Activated T-cell treated with anti-CD3 and anti-CD28 coated beads, Interleukin-2, amount 50 U/mL, for 72 hours (primary cell): ENCODE results near the gene CYTH1. TPM values are rescaled to one million over a fixed set of nuclear protein-coding genes. Genes with fewer than 3 reads are reported as not detected.
A peak's percentile ranks its signal among the peaks of the same experiment; 100 is the strongest.
"Not testable (repeated sequence)": the region's sequence is repeated elsewhere in the genome, so short reads cannot be mapped to it uniquely, and the experiment has no call there.

Experiments used
- ATAC-seq, 2 donors: fragments of 150-1000 bp; cut with Tn5 transposase; replicated peaks in 1 of 2; 2 replicates each; pipeline ENCODE4 v1.10.0; 2021; ENCODE audit warnings: moderate library complexity in 2 of 2, mild to moderate bottlenecking in 1 of 2
- DNase-seq, 2 donors: peaks; one replicate each; pipeline ENCODE4 v3.0.0; 2021 to 2022; ENCODE audit warnings: mixed read lengths in 1 of 2
- H3K27ac Mint-ChIP-seq: one replicate; pipeline ENCODE4 v1.8.0; 2022; ENCODE audit warnings: mild to moderate bottlenecking, moderate library complexity, mixed read lengths
- H3K27me3 Mint-ChIP-seq: one replicate; pipeline ENCODE4 v1.8.0; 2022; ENCODE audit warnings: low read depth, mixed read lengths
- H3K36me3 Mint-ChIP-seq, 2 donors: one replicate each; pipeline ENCODE4 v1.8.0; 2022; ENCODE audit warnings: mixed read lengths in 2 of 2, mild to moderate bottlenecking in 1 of 2; ENCODE audit not compliant: insufficient read depth in 2 of 2
- H3K4me1 Mint-ChIP-seq: one replicate; pipeline ENCODE4 v1.8.0; 2022; ENCODE audit warnings: low read depth, mixed read lengths
- H3K4me3 Mint-ChIP-seq, 2 donors: one replicate each; pipeline ENCODE4 v1.8.0; 2022; ENCODE audit warnings: mild to moderate bottlenecking in 2 of 2, mixed read lengths in 2 of 2, moderate library complexity in 2 of 2
- H3K9me3 Mint-ChIP-seq, 2 donors: one replicate each; pipeline ENCODE4 v1.8.0; 2022; ENCODE audit warnings: mixed read lengths in 2 of 2
- total RNA-seq, 2 donors: library from RNA; stranded (reverse); gene quantifications; one replicate each; pipeline ENCODE4 v1.2.3, GENCODE V29; 2022

The CYTH1 gene
- total RNA-seq, 2 donors from 2014 or later: 163 to 204 TPM

GRCh38 chr17:78761789-78762406, 20.2 kb downstream of the CYTH1 start:
- peaks cover 78% of the 10 kb centered on the region for H3K4me1 Mint-ChIP-seq
- no peaks in the 10 kb centered on the region for H3K27me3 Mint-ChIP-seq
- DNase-seq: no peak
- H3K9me3 Mint-ChIP-seq: no peaks in the 10 kb centered on the region
- peak overlapping the region; percentile 46 to 77 for H3K4me3 Mint-ChIP-seq
- ATAC-seq: peak; percentile 15 to 39
- peaks cover 0 to 1% of the 10 kb centered on the region in 2 donors for H3K36me3 Mint-ChIP-seq
- peak overlapping the region; percentile 92 for H3K27ac Mint-ChIP-seq

- H3K4me3 Mint-ChIP-seq: peak overlapping the region; percentile 81 to 82
- DNase-seq (no peak), ATAC-seq (no peak)
- H3K9me3 Mint-ChIP-seq: no peaks in the 10 kb centered on the region
- peak overlapping the region; percentile 84 for H3K27ac Mint-ChIP-seq
- H3K36me3 Mint-ChIP-seq: peaks cover 0 to 1% of the 10 kb centered on the region in 2 donors
- peaks cover 90% of the 10 kb centered on the region for H3K4me1 Mint-ChIP-seq
- no peaks in the 10 kb centered on the region for H3K27me3 Mint-ChIP-seq
Measured at GRCh38 chr17:78759969-78760352, 22.1 kb downstream of the CYTH1 start.

- DNase-seq (peak; percentile 75 to 78), ATAC-seq (peak; percentile 68 to 84)
- Mint-ChIP-seq H3K27ac (peak overlapping the region; percentile 84), H3K27me3 (no peaks in the 10 kb centered on the region), H3K4me1 (peaks cover 85% of the 10 kb centered on the region), H3K9me3 (no peaks in the 10 kb centered on the region), H3K36me3 (peaks cover 0 to 1% of the 10 kb centered on the region in 2 donors), H3K4me3 (peak overlapping the region; percentile 81 to 82)
Measured at GRCh38 chr17:78759203-78759968, 22.7 kb downstream of the CYTH1 start.

GRCh38 chr17:78753316-78754250, 28.5 kb downstream of the CYTH1 start:
- Mint-ChIP-seq H3K4me1 (peaks cover 90% of the 10 kb centered on the region), H3K36me3 (peaks cover 0 to 1% of the 10 kb centered on the region in 2 donors), H3K27ac (peak overlapping the region; percentile 54), H3K9me3 (no peaks in the 10 kb centered on the region), H3K27me3 (no peaks in the 10 kb centered on the region), H3K4me3 (peak overlapping the region; percentile 49 to 70)
- peak; percentile 46 to 53 for DNase-seq
- ATAC-seq: peak; percentile 53 to 57

GRCh38 chr17:78751447-78752161, 30.5 kb downstream of the CYTH1 start:
- peaks cover 0 to 1% of the 10 kb centered on the region in 2 donors for H3K36me3 Mint-ChIP-seq
- H3K27ac Mint-ChIP-seq: peak overlapping the region; percentile 95
- peaks cover 90% of the 10 kb centered on the region for H3K4me1 Mint-ChIP-seq
- H3K4me3 Mint-ChIP-seq: peak overlapping the region; percentile 59 to 60
- no peak for DNase-seq
- ATAC-seq: no peak
- H3K9me3 Mint-ChIP-seq: no peaks in the 10 kb centered on the region
- no peaks in the 10 kb centered on the region for H3K27me3 Mint-ChIP-seq

- H3K4me1 Mint-ChIP-seq: peaks cover 90% of the 10 kb centered on the region
- H3K27me3 Mint-ChIP-seq, H3K9me3 Mint-ChIP-seq, DNase-seq, ATAC-seq, H3K36me3 Mint-ChIP-seq: not testable (repeated sequence)
- peak overlapping the region; percentile 39 to 60 for H3K4me3 Mint-ChIP-seq
- H3K27ac Mint-ChIP-seq: peak overlapping the region; percentile 95
Measured at GRCh38 chr17:78751000-78751399, 31.1 kb downstream of the CYTH1 start.

- peak overlapping the region; percentile 80 to 83 for H3K4me3 Mint-ChIP-seq
- H3K27me3 Mint-ChIP-seq: no peaks in the 10 kb centered on the region
- peak; percentile 80 to 86 for DNase-seq
- ATAC-seq: peak; percentile 82 to 83
- peaks cover 97% of the 10 kb centered on the region for H3K4me1 Mint-ChIP-seq
- H3K9me3 Mint-ChIP-seq: no peaks in the 10 kb centered on the region
- peaks cover 1 to 4% of the 10 kb centered on the region in 2 donors for H3K36me3 Mint-ChIP-seq
- peak overlapping the region; percentile 84 for H3K27ac Mint-ChIP-seq
Measured at GRCh38 chr17:78748730-78749317, 33.2 kb downstream of the CYTH1 start.

GRCh38 chr17:78748048-78748729, 33.9 kb downstream of the CYTH1 start:
- H3K36me3 Mint-ChIP-seq: peaks cover 1 to 4% of the 10 kb centered on the region in 2 donors
- no peaks in the 10 kb centered on the region for H3K27me3 Mint-ChIP-seq
- no peaks in the 10 kb centered on the region for H3K9me3 Mint-ChIP-seq
- peak overlapping the region; percentile 84 for H3K27ac Mint-ChIP-seq
- ATAC-seq (peak; percentile 75 to 76), DNase-seq (peak; percentile 72 to 73)
- peaks cover 98% of the 10 kb centered on the region for H3K4me1 Mint-ChIP-seq
- peak overlapping the region; percentile 80 to 83 for H3K4me3 Mint-ChIP-seq

GRCh38 chr17:78747488-78747887, 34.6 kb downstream of the CYTH1 start:
- ATAC-seq: peak; percentile 45 to 50
- DNase-seq: peak in 1 of 2 donors; percentile 31
- Mint-ChIP-seq H3K36me3 (peaks cover 1 to 4% of the 10 kb centered on the region in 2 donors), H3K4me1 (peaks cover 98% of the 10 kb centered on the region), H3K27me3 (no peaks in the 10 kb centered on the region), H3K4me3 (peak overlapping the region; percentile 62 to 83), H3K9me3 (no peaks in the 10 kb centered on the region), H3K27ac (peak overlapping the region; percentile 84)

- H3K36me3 Mint-ChIP-seq: peaks cover 1 to 4% of the 10 kb centered on the region in 2 donors
- no peak for DNase-seq
- H3K27ac Mint-ChIP-seq: peak overlapping the region; percentile 84
- no peaks in the 10 kb centered on the region for H3K9me3 Mint-ChIP-seq
- H3K27me3 Mint-ChIP-seq: no peaks in the 10 kb centered on the region
- no peak for ATAC-seq
- H3K4me1 Mint-ChIP-seq: peaks cover 98% of the 10 kb centered on the region
- H3K4me3 Mint-ChIP-seq: peak overlapping the region; percentile 62 to 65
Measured at GRCh38 chr17:78746949-78747269, 35.2 kb downstream of the CYTH1 start.

- Mint-ChIP-seq H3K4me1 (peaks cover 98% of the 10 kb centered on the region), H3K4me3 (peak overlapping the region; percentile 50 to 80), H3K9me3 (no peaks in the 10 kb centered on the region), H3K36me3 (peaks cover 1 to 6% of the 10 kb centered on the region in 2 donors), H3K27ac (peak overlapping the region; percentile 84), H3K27me3 (no peaks in the 10 kb centered on the region)
- DNase-seq (no peak), ATAC-seq (no peak)
Measured at GRCh38 chr17:78746263-78746948, 35.7 kb downstream of the CYTH1 start.
